Activated T-helper 17 cell treated with anti-CD3 and anti-CD28 coated beads, Interleukin-2, amount 50 U/mL, for 72 hours (primary cell): ENCODE data around the gene SLIT2. TPM values are rescaled to one million over a fixed set of nuclear protein-coding genes. Genes with fewer than 3 reads are reported as not detected.

ENCODE experiments used
- ATAC-seq: fragments of 150-1000 bp; cut with Tn5 transposase; replicated peaks from 2 replicates; pipeline ENCODE4 v1.10.0; 2021; ENCODE audit warnings: mild to moderate bottlenecking, moderate library complexity
- H3K27ac Mint-ChIP-seq: one replicate; pipeline ENCODE4 v1.8.0; 2022; ENCODE audit warnings: mixed read lengths
- H3K27me3 Mint-ChIP-seq: one replicate; pipeline ENCODE4 v1.8.0; 2022; ENCODE audit warnings: mixed read lengths
- H3K36me3 Mint-ChIP-seq: one replicate; pipeline ENCODE4 v1.8.0; 2022; ENCODE audit warnings: low read depth, mild to moderate bottlenecking, mixed read lengths
- H3K4me1 Mint-ChIP-seq: one replicate; pipeline ENCODE4 v1.8.0; 2022; ENCODE audit warnings: mixed read lengths
- H3K4me3 Mint-ChIP-seq: one replicate; pipeline ENCODE4 v1.8.0; 2022; ENCODE audit warnings: mild to moderate bottlenecking, mixed read lengths
- H3K9me3 Mint-ChIP-seq: one replicate; pipeline ENCODE4 v1.8.0; 2022; ENCODE audit warnings: mixed read lengths
- total RNA-seq, 2 donors: library from RNA; stranded (reverse); gene quantifications; one replicate each; pipeline ENCODE4 v1.2.3, GENCODE V29; 2022

The SLIT2 gene
- total RNA-seq, 2 donors from 2014 or later: not detected

DNA sequence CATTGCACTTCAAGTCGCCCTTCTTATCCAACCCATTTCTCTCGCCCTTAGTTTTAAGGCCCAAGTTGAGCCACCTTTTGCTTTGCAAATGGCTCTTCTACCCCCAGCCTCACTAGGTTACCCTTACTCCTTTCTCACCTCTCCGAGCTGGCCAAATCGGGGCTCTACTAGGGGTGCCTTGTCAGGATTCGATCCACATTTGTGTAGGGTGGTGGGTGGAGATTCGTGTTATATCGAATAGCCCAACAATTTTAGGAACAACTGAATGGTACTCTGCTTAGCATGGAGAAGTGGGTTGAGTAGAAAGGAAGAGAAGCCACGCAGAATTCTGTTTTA, 3.5 kb downstream of the SLIT2 start:
- no peak overlapping the region for H3K27ac Mint-ChIP-seq
- H3K27me3 Mint-ChIP-seq: peaks cover 40% of the 10 kb centered on the region
- no peaks in the 10 kb centered on the region for H3K36me3 Mint-ChIP-seq
- no peak for ATAC-seq
- no peak overlapping the region for H3K4me3 Mint-ChIP-seq
- H3K4me1 Mint-ChIP-seq: no peaks in the 10 kb centered on the region
- H3K9me3 Mint-ChIP-seq: no peaks in the 10 kb centered on the region

DNA sequence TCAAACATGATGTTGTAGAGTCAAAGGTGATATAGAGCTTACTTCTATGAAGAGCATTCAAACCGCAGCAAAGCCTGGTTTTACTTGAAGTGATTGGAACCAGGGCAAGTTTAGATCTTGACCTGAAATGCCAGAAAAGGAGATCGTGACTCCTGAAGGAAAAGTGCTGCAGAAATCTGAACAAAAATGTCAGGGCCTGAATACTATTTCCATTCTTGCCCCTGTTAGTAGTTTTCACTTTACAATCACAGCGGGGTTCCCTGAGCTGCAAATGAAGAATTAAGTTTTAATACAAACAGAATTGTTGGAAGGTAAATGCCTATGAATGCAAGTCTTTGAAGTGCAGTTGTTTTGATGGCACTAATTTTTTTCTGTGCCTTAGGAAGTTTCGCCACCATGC, 4.1 kb downstream of the SLIT2 start:
- H3K27ac Mint-ChIP-seq: no peak overlapping the region
- no peaks in the 10 kb centered on the region for H3K9me3 Mint-ChIP-seq
- H3K36me3 Mint-ChIP-seq: no peaks in the 10 kb centered on the region
- no peaks in the 10 kb centered on the region for H3K4me1 Mint-ChIP-seq
- no peak for ATAC-seq
- H3K4me3 Mint-ChIP-seq: no peak overlapping the region
- H3K27me3 Mint-ChIP-seq: peaks cover 36% of the 10 kb centered on the region

GRCh38 chr4:20256381-20256881, 4.7 kb downstream of the SLIT2 start:
- Mint-ChIP-seq H3K4me1 (no peaks in the 10 kb centered on the region), H3K4me3 (no peak overlapping the region)

GRCh38 chr4:20259707-20260106, 8.0 kb downstream of the SLIT2 start:
- Mint-ChIP-seq H3K9me3 (no peaks in the 10 kb centered on the region), H3K4me1 (no peaks in the 10 kb centered on the region), H3K27ac (no peak overlapping the region), H3K36me3 (no peaks in the 10 kb centered on the region), H3K4me3 (no peak overlapping the region), H3K27me3 (peaks cover 21% of the 10 kb centered on the region)
- no peak for ATAC-seq

More at GRCh38 chr4:20256381-20256881, 4.7 kb downstream of the SLIT2 start:
- Mint-ChIP-seq H3K27ac (no peak overlapping the region), H3K36me3 (no peaks in the 10 kb centered on the region), H3K27me3 (peaks cover 31% of the 10 kb centered on the region), H3K9me3 (no peaks in the 10 kb centered on the region)
- no peak for ATAC-seq

GRCh38 chr4:20260821-20261220, 9.1 kb downstream of the SLIT2 start:
- Mint-ChIP-seq H3K27me3 (peaks cover 11% of the 10 kb centered on the region), H3K36me3 (no peaks in the 10 kb centered on the region), H3K4me1 (no peaks in the 10 kb centered on the region), H3K9me3 (no peaks in the 10 kb centered on the region), H3K27ac (no peak overlapping the region), H3K4me3 (no peak overlapping the region)
- ATAC-seq: no peak

DNA sequence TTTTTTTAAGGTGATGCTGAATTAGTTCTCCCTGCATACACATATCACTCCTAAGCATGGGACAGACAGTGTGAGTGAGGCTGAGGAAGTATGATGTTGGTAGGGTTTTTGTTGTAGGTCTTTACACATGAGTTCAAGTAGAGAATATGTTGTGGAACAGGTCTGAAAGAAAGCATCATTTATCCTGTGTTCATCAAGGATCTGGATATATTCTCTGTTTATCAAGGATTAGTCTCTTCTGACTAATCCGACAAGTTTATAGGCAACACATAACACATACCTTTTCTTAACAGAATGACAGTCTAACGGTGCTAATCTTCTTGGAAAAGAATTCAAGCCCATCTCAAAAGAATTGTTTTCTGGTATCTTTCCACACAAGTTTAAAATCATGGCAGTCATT, 10.5 kb downstream of the SLIT2 start:
- H3K4me3 Mint-ChIP-seq: no peak overlapping the region
- H3K36me3 Mint-ChIP-seq: no peaks in the 10 kb centered on the region
- H3K4me1 Mint-ChIP-seq: no peaks in the 10 kb centered on the region
- H3K27me3 Mint-ChIP-seq: peaks cover 7% of the 10 kb centered on the region
- no peak for ATAC-seq
- no peaks in the 10 kb centered on the region for H3K9me3 Mint-ChIP-seq
- H3K27ac Mint-ChIP-seq: no peak overlapping the region

DNA sequence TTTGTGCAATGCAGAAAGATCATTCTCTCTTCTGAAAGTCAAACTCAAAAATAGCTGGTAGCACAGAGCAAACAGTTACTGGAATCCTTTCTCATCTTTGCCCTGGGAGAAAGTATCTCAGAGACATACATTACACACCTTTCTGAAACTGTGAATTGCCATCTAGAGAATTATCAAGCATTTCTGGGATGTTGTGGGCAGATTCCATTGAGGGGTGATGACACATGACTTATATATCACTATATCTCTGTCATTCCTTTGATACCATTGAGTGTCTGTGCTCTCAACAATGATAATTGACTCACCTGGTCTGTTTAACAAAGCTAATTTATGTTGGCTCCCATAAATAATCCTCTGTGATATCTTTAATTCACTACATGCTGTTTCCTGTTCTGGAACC, 13.0 kb downstream of the SLIT2 start:
- no peak overlapping the region for H3K4me3 Mint-ChIP-seq
- H3K27ac Mint-ChIP-seq: no peak overlapping the region
- no peak for ATAC-seq

DNA sequence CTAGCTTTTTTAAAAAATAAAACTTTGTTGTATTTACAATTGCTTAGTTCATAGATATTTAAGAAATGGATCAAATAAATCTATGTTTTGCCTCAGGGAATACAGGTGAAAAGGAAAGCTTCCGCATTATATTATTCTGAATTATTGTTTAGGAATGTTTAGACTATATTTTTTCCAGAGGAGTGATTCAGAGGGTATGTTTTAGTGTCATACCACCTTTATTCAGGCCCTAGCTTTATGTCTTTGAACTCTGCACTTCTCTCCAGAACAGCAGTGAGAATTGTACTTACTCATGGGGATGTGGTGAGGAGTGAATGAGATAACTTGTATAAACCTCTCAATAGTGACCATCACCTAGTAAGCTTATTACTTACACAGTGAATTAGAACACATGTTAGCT, 14.0 kb downstream of the SLIT2 start:
- Mint-ChIP-seq H3K4me1 (no peaks in the 10 kb centered on the region), H3K36me3 (no peaks in the 10 kb centered on the region), H3K4me3 (no peak overlapping the region), H3K27me3 (peaks cover 2% of the 10 kb centered on the region), H3K27ac (no peak overlapping the region), H3K9me3 (no peaks in the 10 kb centered on the region)
- ATAC-seq: no peak

More for the DNA sequence above, 13.0 kb downstream of the SLIT2 start:
- Mint-ChIP-seq H3K27me3 (peaks cover 3% of the 10 kb centered on the region), H3K4me1 (no peaks in the 10 kb centered on the region), H3K36me3 (no peaks in the 10 kb centered on the region), H3K9me3 (no peaks in the 10 kb centered on the region)

- Mint-ChIP-seq H3K4me1 (no peaks in the 10 kb centered on the region), H3K27me3 (no peaks in the 10 kb centered on the region), H3K9me3 (no peaks in the 10 kb centered on the region), H3K4me3 (no peak overlapping the region), H3K27ac (no peak overlapping the region), H3K36me3 (no peaks in the 10 kb centered on the region)
- no peak for ATAC-seq
These were observed 14.7 kb downstream of the SLIT2 start for GRCh38 chr4:20266215-20267082.

DNA sequence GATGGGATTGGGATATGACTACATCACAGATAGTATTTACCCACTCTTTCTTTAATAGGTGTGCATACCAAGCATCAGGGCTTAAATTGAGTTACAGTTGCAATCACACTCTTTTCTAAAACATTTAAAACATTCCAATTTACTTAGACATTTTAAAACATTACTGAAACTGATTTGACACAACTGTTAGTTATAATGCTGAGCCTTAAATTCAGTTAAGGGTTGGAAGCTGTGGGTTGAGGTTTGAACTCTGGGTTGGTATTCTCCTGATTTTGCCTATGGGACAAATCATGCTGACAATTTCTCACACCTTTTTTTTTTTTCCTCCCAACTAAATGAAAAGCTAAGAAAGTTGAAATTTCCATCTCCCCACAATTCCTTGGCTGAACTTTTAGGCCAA, 16.3 kb downstream of the SLIT2 start:
- Mint-ChIP-seq H3K27me3 (no peaks in the 10 kb centered on the region), H3K9me3 (no peaks in the 10 kb centered on the region), H3K4me3 (no peak overlapping the region), H3K27ac (no peak overlapping the region), H3K4me1 (no peaks in the 10 kb centered on the region), H3K36me3 (no peaks in the 10 kb centered on the region)
- no peak for ATAC-seq

- Mint-ChIP-seq H3K27me3 (no peaks in the 10 kb centered on the region), H3K27ac (no peak overlapping the region), H3K4me3 (no peak overlapping the region), H3K4me1 (no peaks in the 10 kb centered on the region), H3K36me3 (no peaks in the 10 kb centered on the region), H3K9me3 (no peaks in the 10 kb centered on the region)
- no peak for ATAC-seq
These were observed 17.6 kb downstream of the SLIT2 start for GRCh38 chr4:20269320-20269719.

DNA sequence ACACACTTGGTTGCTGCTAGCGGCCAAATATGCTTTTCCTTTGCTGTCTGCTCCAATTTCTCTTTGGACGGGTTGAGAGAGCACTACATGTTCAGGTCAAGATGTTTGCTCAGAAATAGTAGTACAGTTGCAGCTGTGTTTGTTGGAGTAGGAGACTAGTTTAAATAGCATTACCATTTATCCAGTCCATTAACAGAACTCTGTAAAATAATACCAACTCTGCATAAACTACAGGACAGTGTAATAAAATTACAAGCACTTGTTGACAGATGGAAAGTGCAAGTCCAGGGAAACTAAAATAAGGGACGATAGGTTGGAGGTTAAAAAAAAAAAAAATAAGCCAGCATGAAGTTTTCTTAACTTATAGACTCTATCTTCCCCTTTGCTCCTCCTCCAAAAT, 20.2 kb downstream of the SLIT2 start:
- H3K4me3 Mint-ChIP-seq: no peak overlapping the region
- no peaks in the 10 kb centered on the region for H3K9me3 Mint-ChIP-seq
- no peak overlapping the region for H3K27ac Mint-ChIP-seq
- ATAC-seq: no peak
- H3K4me1 Mint-ChIP-seq: no peaks in the 10 kb centered on the region
- no peaks in the 10 kb centered on the region for H3K27me3 Mint-ChIP-seq
- no peaks in the 10 kb centered on the region for H3K36me3 Mint-ChIP-seq

DNA sequence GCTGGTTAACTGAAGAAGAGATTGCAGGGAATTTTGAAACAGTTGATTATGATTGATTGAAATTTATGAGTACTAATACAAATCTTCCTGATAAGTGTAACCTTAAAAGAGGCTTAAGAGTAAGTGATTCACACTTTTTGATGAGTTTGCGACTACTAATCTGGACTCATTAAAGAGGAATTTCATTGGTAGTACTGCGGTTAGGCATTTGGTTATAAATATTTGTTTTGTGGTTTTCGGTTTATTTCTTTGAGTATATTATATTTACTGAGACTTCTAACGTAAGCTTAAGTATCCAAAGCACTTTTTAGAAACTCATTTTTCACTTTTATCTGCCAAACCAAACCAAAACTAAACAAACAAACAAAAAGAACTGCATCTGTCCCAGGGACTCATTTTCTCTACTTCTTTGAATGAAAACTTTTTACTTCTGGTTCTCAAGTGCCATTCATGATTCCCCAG, 20.7 kb downstream of the SLIT2 start:
- Mint-ChIP-seq H3K36me3 (no peaks in the 10 kb centered on the region), H3K4me1 (no peaks in the 10 kb centered on the region), H3K4me3 (no peak overlapping the region), H3K27me3 (no peaks in the 10 kb centered on the region), H3K9me3 (no peaks in the 10 kb centered on the region), H3K27ac (no peak overlapping the region)
- no peak for ATAC-seq

GRCh38 chr4:20273793-20274192, 22.1 kb downstream of the SLIT2 start:
- no peaks in the 10 kb centered on the region for H3K9me3 Mint-ChIP-seq
- H3K27me3 Mint-ChIP-seq: no peaks in the 10 kb centered on the region
- ATAC-seq: no peak
- H3K4me3 Mint-ChIP-seq: no peak overlapping the region
- no peaks in the 10 kb centered on the region for H3K4me1 Mint-ChIP-seq
- H3K36me3 Mint-ChIP-seq: no peaks in the 10 kb centered on the region
- H3K27ac Mint-ChIP-seq: no peak overlapping the region

DNA sequence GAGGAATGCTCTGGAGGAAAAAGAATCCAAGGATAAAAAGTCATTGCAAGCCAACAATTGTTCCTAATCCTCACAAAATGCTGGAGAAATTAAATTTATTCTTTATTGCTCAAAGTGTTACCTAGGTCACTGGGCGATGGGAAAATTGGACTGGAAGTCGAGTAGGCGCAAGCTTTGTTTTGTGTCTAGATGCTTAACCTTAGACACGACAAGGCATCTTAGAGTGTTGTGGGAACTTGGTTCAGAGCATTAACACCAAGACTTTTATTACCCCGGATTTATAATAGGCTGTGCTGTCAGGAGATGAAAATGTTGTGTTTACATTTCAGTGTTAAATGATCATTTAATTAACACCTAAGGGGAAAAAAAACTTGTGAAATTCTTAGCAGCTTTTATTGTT, 25.1 kb downstream of the SLIT2 start:
- Mint-ChIP-seq H3K4me1 (no peaks in the 10 kb centered on the region), H3K36me3 (no peaks in the 10 kb centered on the region), H3K27me3 (no peaks in the 10 kb centered on the region), H3K9me3 (no peaks in the 10 kb centered on the region), H3K4me3 (no peak overlapping the region), H3K27ac (no peak overlapping the region)
- ATAC-seq: no peak
